ENCODE data around the gene ALOX5. TPM values are rescaled to one million over a fixed set of nuclear protein-coding genes. Genes with fewer than 3 reads are reported as not detected.

The ALOX5 gene
- total RNA-seq, 1 donor from 2014 or later: 222 TPM

DNA sequence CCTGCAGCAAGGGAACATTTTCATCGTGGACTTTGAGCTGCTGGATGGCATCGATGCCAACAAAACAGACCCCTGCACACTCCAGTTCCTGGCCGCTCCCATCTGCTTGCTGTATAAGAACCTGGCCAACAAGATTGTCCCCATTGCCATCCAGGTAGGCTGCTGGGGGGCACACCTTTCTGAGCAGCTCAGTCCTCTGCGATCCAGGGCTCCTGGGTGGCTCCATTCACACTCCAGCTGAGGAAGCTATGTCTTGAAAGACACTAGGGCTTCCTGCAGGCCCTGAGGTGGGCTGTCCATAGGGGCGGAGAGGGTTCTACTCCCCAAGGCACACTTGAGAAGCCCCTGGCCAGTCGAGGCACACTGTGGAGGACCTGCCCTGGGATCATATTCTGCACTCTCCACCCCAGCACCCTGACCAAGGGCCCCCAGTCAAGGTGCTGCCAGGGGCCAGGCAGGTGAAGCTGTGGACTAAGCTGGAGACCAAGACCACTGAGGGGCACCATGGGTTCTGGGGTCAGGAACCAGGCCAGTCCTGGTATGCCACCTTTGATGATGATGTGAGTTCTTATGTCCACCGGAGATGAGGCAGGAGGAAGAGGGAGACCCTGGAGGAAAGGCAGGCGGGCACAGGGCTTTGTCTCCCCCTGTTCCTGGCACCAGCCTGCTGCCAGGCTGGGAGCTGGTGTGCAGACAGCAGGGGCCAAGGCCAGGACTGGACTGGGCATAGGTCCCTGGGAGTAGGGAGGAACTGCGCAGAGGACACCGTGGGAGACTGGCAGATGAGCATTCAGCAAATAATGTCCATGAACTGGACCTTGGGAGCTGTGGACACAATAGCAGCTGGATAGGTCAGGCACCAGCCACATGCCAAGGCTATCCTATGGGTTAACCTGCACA is 54.8 kb downstream of the ALOX5 start:
- intact Hi-C loops (cut with DNase I): no loop called here
- TF ChIP-seq CTCF (IDR thresholded peaks at IDR 0.05): no peak
- no peak for ATAC-seq

GRCh38 chr10:45429790-45430189 is 55.8 kb downstream of the ALOX5 start:
- Histone ChIP-seq H3K9me3 (no peaks in the 10 kb centered on the region), H3K27ac (no peak overlapping the region), H3K4me1 (peaks cover 9% of the 10 kb centered on the region), H3K36me3 (peaks cover 19% of the 10 kb centered on the region), H3K4me3 (no peak overlapping the region), H3K27me3 (ENCODE audit: low read depth) (peaks cover 18% of the 10 kb centered on the region)
- DNase-seq: no peak
- intact Hi-C loops (cut with DNase I): no loop called here
- ATAC-seq: no peak
- no peak for TF ChIP-seq CTCF (IDR thresholded peaks at IDR 0.05)

More for the DNA sequence above, 54.8 kb downstream of the ALOX5 start:
- no peaks in the 10 kb centered on the region for H3K9me3 ChIP-seq
- H3K27ac ChIP-seq: no peak overlapping the region
- H3K36me3 ChIP-seq: peaks cover 19% of the 10 kb centered on the region
- H3K4me3 ChIP-seq: no peak overlapping the region
- H3K27me3 ChIP-seq (ENCODE audit: low read depth): peaks cover 18% of the 10 kb centered on the region
- DNase-seq: no peak
- peaks cover 13% of the 10 kb centered on the region for H3K4me1 ChIP-seq

GRCh38 chr10:45432113-45432512 is 58.1 kb downstream of the ALOX5 start:
- DNase-seq (no peak), ATAC-seq (no peak)
- no peak for TF ChIP-seq CTCF (IDR thresholded peaks at IDR 0.05)
- intact Hi-C loops (cut with DNase I): no loop called here
- H3K27ac ChIP-seq: no peak overlapping the region
- H3K36me3 ChIP-seq: peaks cover 19% of the 10 kb centered on the region
- H3K27me3 ChIP-seq (ENCODE audit: low read depth): peaks cover 18% of the 10 kb centered on the region
- H3K4me3 ChIP-seq: no peak overlapping the region
- no peaks in the 10 kb centered on the region for H3K9me3 ChIP-seq
- H3K4me1 ChIP-seq: no peaks in the 10 kb centered on the region

GRCh38 chr10:45432700-45433472 is 58.9 kb downstream of the ALOX5 start:
- DNase-seq (no peak), ATAC-seq (no peak)

More at GRCh38 chr10:45432700-45433472, 58.9 kb downstream of the ALOX5 start:
- Histone ChIP-seq H3K4me1 (no peaks in the 10 kb centered on the region), H3K27ac (no peak overlapping the region), H3K27me3 (ENCODE audit: low read depth) (peaks cover 12% of the 10 kb centered on the region), H3K4me3 (no peak overlapping the region), H3K36me3 (peaks cover 19% of the 10 kb centered on the region), H3K9me3 (no peaks in the 10 kb centered on the region)
- intact Hi-C loops (cut with DNase I): no loop called here
- no peak for TF ChIP-seq CTCF (IDR thresholded peaks at IDR 0.05)
